ENCODE results near the gene GTPBP1. TPM values are rescaled to one million over a fixed set of nuclear protein-coding genes. Genes with fewer than 3 reads are reported as not detected.

Gene GTPBP1
- total and polyA plus RNA-seq, 2 of the 13 experiments (the other 11 are each of a cell fraction or from before 2014, with no cell fraction given), result 22.3 to 27.0 TPM

- TF ChIP-seq ZHX2 (IDR thresholded peaks at IDR 0.05; ENCODE audit: low read depth), result no peak
- no peak for TF ChIP-seq ZHX2 (CRISPR knock-in tag; IDR thresholded peaks at IDR 0.05; ENCODE audit: borderline replicate concordance)
- TF ChIP-seq ZBTB43 (CRISPR knock-in tag; conservative IDR thresholded peaks at IDR 0.05), result peak; percentile 95
- no peak for TF ChIP-seq REL (CRISPR knock-in tag; conservative IDR thresholded peaks at IDR 0.05)
- TF ChIP-seq AKAP8 (CRISPR knock-in tag; IDR thresholded peaks at IDR 0.05), result peak; percentile 20; the same call in 1 of the 2 replicates
- TF ChIP-seq HNF4G (IDR thresholded peaks at IDR 0.05; ENCODE audit: borderline replicate concordance, low read depth, low read length), result no peak
- TF ChIP-seq HNF4G (CRISPR knock-in tag; IDR thresholded peaks at IDR 0.05; ENCODE audit: borderline replicate concordance, low read depth), result no peak
- 0 out of 2 replicates have a peak, but pooled peaks have one; percentile 42 for TF ChIP-seq ZNF225 (CRISPR knock-in tag; IDR thresholded peaks at IDR 0.05)
- TF ChIP-seq ZNF501 (CRISPR knock-in tag; IDR thresholded peaks at IDR 0.05), result no peak
- no peak for TF ChIP-seq ZNF768 (CRISPR knock-in tag; IDR thresholded peaks at IDR 0.05)
- no peak for TF ChIP-seq SMAD3 (CRISPR knock-in tag; IDR thresholded peaks at IDR 0.05)
- no peak for TF ChIP-seq HOXD1 (CRISPR knock-in tag; IDR thresholded peaks at IDR 0.05)
- no peak for TF ChIP-seq KAT8 (CRISPR knock-in tag; IDR thresholded peaks at IDR 0.05)
- no peak for TF ChIP-seq ZNF547 (CRISPR knock-in tag; IDR thresholded peaks at IDR 0.05)
These were observed 55.7 kb downstream of the GTPBP1 start (continued) for GRCh38 chr22:38761202-38762162.
